HepG2 (cell line): ENCODE data around the gene ZC3H13.

ENCODE experiments used
- ADNP ChIP-seq: sonication (generic); formaldehyde crosslinking; IDR thresholded peaks from 2 replicates; pipeline ENCODE4 v1.4.0; 2020; ENCODE audit warnings: missing genetic modification reagents
- ASH2L ChIP-seq: fragments of 300-600, 200-600 bp; sonication (generic); IDR thresholded peaks from 2 replicates; pipeline ENCODE4 v1.7.0; 2017; ENCODE audit warnings: low read depth, mild to moderate bottlenecking, moderate library complexity, mixed read lengths, low read length; ENCODE audit not compliant: insufficient read length
- ELF4 ChIP-seq: sonication (generic); formaldehyde crosslinking; IDR thresholded peaks from 2 replicates; pipeline ENCODE4 v1.5.0; 2020; ENCODE audit warnings: missing genetic modification reagents, mild to moderate bottlenecking, moderate library complexity, borderline replicate concordance
- FOXK2 ChIP-seq: fragments of 450-650 bp; IDR thresholded peaks from 2 replicates; pipeline ENCODE4 v1.6.1; 2016
- HDAC1 ChIP-seq: sonication (generic); formaldehyde crosslinking; IDR thresholded peaks from 2 replicates; pipeline ENCODE4 v1.5.1; 2020; ENCODE audit warnings: mild to moderate bottlenecking, missing genetic modification reagents
- TF ChIP-seq, protein P1 (sequence below): sonication (generic); formaldehyde crosslinking; IDR thresholded peaks from 2 replicates; pipeline ENCODE4 v1.5.1; 2020; ENCODE audit warnings: mild to moderate bottlenecking, missing genetic modification reagents, borderline replicate concordance
- TF ChIP-seq, protein P2 (sequence below): sonication (generic); formaldehyde crosslinking; IDR thresholded peaks from 2 replicates; pipeline ENCODE4 v1.5.0; 2020; ENCODE audit warnings: mild to moderate bottlenecking, missing genetic modification reagents, moderate library complexity
- TF ChIP-seq, protein P3 (sequence below): sonication (generic); formaldehyde crosslinking; IDR thresholded peaks from 2 replicates; pipeline ENCODE4 v1.4.0; 2020; ENCODE audit warnings: missing genetic modification reagents

DNA sequence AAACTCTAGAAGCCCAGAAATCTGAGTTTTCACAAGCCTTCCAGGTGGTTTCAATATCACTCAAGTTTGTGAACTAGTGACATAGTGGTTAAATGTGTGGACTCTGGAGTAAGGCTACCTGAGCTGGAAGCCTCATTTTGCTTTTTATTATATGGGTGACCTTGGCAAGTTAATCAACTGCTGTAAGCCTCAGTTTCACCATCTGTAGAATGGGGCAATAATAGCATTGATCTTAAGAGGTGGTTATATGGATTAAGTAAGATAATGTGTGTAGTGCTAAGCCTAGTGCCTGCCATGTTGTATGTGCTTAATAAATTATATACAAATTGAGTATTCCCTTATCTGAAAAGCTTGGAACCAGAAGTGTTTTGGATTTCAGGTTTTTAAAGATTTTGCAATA lies 135.5 kb downstream of the ZC3H13 start:
- TF ChIP-seq ASH2L, result no peak
- TF ChIP-seq, protein P1, sequence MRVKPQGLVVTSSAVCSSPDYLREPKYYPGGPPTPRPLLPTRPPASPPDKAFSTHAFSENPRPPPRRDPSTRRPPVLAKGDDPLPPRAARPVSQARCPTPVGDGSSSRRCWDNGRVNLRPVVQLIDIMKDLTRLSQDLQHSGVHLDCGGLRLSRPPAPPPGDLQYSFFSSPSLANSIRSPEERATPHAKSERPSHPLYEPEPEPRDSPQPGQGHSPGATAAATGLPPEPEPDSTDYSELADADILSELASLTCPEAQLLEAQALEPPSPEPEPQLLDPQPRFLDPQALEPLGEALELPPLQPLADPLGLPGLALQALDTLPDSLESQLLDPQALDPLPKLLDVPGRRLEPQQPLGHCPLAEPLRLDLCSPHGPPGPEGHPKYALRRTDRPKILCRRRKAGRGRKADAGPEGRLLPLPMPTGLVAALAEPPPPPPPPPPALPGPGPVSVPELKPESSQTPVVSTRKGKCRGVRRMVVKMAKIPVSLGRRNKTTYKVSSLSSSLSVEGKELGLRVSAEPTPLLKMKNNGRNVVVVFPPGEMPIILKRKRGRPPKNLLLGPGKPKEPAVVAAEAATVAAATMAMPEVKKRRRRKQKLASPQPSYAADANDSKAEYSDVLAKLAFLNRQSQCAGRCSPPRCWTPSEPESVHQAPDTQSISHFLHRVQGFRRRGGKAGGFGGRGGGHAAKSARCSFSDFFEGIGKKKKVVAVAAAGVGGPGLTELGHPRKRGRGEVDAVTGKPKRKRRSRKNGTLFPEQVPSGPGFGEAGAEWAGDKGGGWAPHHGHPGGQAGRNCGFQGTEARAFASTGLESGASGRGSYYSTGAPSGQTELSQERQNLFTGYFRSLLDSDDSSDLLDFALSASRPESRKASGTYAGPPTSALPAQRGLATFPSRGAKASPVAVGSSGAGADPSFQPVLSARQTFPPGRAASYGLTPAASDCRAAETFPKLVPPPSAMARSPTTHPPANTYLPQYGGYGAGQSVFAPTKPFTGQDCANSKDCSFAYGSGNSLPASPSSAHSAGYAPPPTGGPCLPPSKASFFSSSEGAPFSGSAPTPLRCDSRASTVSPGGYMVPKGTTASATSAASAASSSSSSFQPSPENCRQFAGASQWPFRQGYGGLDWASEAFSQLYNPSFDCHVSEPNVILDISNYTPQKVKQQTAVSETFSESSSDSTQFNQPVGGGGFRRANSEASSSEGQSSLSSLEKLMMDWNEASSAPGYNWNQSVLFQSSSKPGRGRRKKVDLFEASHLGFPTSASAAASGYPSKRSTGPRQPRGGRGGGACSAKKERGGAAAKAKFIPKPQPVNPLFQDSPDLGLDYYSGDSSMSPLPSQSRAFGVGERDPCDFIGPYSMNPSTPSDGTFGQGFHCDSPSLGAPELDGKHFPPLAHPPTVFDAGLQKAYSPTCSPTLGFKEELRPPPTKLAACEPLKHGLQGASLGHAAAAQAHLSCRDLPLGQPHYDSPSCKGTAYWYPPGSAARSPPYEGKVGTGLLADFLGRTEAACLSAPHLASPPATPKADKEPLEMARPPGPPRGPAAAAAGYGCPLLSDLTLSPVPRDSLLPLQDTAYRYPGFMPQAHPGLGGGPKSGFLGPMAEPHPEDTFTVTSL (CRISPR knock-in tag), result no peak
- TF ChIP-seq ELF4 (CRISPR knock-in tag), result no peak
- TF ChIP-seq FOXK2, result no peak
- TF ChIP-seq, protein P2, sequence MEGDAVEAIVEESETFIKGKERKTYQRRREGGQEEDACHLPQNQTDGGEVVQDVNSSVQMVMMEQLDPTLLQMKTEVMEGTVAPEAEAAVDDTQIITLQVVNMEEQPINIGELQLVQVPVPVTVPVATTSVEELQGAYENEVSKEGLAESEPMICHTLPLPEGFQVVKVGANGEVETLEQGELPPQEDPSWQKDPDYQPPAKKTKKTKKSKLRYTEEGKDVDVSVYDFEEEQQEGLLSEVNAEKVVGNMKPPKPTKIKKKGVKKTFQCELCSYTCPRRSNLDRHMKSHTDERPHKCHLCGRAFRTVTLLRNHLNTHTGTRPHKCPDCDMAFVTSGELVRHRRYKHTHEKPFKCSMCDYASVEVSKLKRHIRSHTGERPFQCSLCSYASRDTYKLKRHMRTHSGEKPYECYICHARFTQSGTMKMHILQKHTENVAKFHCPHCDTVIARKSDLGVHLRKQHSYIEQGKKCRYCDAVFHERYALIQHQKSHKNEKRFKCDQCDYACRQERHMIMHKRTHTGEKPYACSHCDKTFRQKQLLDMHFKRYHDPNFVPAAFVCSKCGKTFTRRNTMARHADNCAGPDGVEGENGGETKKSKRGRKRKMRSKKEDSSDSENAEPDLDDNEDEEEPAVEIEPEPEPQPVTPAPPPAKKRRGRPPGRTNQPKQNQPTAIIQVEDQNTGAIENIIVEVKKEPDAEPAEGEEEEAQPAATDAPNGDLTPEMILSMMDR (CRISPR knock-in tag), result no peak
- TF ChIP-seq HDAC1 (CRISPR knock-in tag), result no peak
- no peak for TF ChIP-seq ADNP (CRISPR knock-in tag)
- TF ChIP-seq, protein P3, sequence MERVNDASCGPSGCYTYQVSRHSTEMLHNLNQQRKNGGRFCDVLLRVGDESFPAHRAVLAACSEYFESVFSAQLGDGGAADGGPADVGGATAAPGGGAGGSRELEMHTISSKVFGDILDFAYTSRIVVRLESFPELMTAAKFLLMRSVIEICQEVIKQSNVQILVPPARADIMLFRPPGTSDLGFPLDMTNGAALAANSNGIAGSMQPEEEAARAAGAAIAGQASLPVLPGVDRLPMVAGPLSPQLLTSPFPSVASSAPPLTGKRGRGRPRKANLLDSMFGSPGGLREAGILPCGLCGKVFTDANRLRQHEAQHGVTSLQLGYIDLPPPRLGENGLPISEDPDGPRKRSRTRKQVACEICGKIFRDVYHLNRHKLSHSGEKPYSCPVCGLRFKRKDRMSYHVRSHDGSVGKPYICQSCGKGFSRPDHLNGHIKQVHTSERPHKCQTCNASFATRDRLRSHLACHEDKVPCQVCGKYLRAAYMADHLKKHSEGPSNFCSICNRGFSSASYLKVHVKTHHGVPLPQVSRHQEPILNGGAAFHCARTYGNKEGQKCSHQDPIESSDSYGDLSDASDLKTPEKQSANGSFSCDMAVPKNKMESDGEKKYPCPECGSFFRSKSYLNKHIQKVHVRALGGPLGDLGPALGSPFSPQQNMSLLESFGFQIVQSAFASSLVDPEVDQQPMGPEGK (CRISPR knock-in tag), result no peak
